ENCODE data around the gene CERK.

Gene CERK

GRCh38 chr22:46640293-46641055, 97.6 kb downstream of the CERK start:
- no peak for DNase-seq

DNA sequence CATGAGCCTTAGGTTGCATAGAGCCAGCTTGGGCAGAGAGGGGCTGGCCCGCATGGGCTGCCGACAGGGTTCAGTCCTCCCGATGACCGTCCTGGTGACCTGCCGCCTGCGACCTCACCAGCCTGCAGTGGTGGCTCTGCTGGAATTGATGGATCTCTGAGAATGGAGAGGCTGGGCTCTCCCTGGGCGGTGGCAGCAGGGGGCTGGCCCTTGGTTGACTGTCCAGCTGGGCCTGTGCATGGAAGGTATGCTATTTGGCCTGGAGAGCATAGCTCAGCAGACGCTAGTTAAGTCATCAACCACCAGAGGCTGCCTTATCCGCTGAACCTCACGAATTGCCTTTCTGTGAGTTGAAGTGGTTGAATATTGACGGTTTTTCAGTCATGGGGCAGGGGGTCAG, 98.2 kb downstream of the CERK start:
- DNase-seq: no peak

GRCh38 chr22:46638601-46639431, 99.2 kb downstream of the CERK start:
- no peak for DNase-seq

DNA sequence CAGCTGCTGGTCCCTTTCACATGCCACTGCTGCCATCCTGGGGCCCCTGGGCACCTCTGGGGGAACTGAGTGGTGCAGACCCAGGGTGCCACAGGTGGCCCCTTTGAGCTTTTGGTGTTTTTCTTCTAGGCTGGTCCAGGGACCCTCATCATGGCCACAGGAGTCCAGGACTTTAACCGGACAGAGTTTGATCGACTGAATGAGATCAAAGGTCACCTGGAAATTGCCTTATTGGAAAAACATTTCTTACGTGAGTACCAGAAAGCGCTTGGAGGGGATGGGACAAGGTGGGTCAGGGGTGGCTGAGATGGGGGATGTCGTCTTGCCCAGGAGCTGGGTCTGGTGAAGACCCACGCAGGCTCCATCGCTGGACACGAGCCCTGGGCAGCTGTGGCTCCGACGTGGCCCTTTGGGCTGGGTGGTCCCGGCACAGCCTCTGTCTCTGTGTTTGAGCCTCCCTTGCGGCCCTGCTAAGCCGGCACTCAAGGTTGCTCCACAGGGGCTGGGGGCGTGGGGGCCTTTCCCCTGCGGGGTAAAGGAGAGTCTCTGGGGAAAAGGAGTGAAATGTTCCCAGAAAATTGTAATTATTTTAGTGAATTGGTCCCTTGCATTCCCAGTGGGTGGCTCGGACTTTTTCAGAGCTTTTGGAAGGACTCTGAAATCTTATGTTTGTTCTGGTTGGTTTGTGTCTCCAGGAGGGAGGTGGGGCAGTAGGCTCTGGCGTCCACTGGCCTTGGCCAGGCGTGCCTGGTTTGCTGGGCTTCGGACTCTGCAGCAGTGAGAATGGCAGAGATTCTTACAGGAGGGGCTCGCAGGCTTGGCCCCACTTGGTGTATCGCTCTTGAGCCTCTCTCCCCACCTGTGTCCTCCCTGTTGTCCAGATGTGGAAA, 100.1 kb downstream of the CERK start:
- DNase-seq: no peak

DNA sequence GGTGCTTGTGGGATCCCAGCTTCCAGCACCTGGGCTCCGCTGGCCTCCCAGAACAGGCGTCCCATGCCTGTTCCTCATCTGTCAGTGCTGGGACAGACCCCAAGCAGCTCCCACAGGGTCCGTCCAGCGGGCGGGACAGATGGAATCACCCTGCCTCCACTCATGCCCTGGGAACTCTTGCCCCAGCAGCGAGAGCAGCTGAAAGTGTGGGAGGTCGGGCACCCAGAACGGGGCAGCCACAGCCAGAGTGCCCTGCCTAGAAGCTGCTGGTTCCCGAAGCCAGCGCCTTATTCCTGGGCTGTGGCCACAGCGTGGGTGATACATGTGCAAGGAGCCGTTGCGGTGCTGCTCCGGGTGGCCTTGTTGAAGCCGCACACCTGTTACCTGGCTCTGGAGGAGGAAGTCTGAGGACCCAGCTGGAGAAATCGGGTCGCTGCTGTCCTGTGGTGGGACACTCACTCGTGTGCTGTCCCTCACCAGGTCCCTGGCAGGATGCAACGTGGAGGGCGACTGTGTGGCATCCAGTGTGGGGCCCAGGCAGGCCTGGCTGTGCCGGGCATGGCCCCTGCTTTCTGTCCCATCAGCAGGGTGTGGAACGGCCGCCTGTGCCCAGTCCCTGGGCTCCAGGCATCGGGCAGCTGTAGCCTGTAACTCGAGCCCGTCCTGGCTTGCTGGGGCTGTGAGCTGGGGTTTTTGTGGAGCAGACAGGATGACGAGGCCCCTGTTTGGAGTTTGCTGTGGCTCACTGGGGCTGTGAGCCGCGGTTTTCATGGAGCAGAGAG, 101.6 kb downstream of the CERK start:
- no peak for DNase-seq

DNA sequence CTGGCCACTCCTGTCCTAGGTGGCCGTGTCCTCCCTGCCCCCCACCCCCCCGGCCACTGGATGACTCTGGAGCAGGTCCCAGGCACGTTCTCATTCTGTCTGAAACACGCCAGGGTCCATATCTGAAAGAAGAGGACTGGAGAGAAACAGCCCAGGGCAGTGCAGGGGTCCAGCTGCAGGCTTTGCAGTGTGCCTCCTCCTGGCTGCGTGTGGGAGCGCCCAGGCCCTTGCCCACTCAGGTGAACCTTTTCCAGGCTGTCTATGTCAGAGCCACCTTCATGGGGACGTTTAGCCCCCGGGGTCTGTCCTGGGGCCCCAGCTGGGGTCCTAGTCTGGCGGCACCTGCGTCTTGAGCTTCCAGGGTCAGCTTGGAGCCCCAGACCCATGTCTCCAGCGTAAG, 102.3 kb downstream of the CERK start:
- no peak for DNase-seq

DNA sequence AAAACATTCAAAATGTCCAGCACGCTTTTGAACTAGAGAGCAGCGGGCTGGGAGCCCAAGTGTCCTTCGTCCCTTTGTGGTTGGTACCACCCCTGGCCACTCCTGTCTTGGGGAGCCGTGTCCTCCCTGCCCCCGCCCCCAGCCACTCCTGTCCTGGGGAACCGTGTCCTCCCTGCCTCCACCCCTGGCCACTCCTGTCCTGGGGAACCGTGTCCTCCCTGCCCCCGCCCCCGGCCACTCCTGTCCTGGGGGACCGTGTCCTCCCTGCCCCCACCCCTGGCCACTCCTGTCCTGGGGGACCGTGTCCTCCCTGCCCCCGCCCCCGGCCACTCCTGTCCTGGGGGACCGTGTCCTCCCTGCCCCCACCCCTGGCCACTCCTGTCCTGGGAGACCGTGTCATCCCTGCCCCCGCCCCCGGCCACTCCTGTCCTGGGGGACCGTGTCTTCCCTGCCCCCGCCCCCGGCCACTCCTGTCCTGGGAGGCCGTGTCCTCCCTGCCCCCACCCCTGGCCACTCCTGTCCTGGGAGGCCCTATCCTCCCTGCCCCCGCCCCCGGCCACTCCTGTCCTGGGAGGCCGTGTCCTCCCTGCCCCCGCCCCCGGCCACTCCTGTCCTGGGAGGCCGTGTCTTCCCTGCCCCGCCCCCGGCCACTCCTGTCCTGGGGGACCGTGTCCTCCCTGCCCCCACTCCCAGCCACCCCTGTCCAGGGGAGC, 102.9 kb downstream of the CERK start:
- peak; percentile 43 for DNase-seq

Measured in EL (cell line).